Measurements from ENCODE around the gene FKBP10.
"Not testable (repeated sequence)": the region's sequence is repeated elsewhere in the genome, so short reads cannot be mapped to it uniquely, and the experiment has no call there.

The FKBP10 gene

DNA sequence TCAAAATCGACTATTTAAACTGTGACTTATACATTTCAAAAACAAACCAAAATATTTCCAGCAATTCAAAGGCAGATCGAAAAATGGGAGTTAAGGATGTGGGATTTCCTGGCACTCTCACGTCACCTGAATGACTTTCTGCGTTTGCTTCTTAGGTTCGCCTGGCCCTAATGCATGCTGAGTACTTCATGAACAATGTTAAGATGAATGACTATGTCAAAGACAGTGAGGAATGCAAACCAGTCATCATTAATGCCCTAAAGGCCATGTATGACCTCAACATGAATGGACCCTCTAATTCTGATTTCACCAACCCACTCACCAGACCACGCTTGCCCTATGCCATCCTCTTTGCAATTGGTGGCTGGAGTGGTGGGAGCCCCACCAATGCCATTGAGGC is 32.2 kb downstream of the FKBP10 start:
- DNase-seq (ENCODE audit: low read depth), result no peak

DNA sequence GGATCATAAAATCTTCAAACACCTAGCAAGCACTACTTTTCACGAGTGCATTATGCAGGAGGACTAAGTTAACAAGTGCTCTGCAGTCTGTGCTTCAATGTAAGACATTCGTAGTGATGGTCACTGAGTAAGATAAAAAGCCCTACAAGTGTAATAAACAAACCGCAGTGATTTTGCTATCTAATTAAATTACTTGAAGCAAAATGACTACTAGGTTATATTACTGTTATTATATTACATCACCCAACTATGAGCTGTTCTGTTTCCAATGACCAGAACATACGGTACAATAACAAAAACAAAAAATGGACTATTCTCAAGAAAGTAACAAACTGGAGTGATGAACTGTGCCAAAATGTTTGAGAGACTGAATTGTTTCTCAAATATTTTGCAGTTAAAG is 36.0 kb downstream of the FKBP10 start:
- DNase-seq (ENCODE audit: low read depth), result peak; percentile 9

DNA sequence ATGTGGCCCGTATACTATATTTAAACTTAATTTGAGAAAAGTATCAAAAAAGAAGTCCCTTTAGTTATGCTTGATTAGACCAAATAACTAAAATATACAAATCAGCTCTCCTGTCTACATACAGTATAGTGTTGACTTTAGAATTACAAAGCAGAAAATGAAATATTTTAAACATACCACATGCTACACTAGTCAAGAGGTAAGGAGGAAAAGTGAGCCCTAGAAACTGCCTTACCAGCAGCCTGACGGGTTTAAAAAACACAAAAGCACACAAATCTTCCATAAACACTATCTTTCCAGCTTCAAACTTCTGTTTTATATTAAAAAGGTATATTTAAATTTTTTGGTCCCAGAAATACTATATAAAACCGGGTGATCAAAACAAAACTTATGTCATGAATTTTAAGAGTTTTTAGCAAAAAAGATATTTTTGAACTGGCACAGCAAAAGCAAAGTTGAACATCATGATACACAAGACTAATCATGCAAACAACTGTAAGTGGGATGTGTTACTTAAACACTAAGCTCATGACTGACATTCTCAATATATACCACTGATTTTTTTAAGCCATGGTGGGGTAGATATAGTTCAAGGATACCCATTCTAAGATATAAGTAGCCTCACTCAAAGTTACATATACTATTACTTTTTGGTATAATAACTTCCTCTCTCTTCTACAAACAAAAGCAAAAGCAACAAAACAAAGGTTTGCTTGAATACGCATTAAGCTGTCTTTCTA is 36.6 kb downstream of the FKBP10 start:
- no peak for DNase-seq (ENCODE audit: low read depth)

DNA sequence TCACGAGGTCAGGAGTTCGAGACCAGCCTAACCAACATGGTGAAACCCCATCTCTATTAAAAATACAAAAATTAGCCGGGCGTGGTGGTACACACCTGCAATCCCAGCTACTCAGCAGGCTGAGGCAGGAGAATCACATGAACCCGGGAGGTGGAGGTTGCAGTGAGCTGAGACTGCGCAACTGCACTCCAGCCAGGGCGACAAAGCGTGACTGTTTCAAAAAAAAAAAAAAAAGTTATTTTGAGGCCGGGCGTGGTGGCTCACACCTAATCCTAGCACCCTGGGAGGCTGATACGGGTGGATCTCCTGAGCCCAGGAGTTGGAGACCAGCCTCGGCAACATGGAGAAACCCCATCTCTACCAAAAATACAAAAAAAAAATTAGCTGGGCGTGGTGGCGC is 38.6 kb downstream of the FKBP10 start:
- not testable (repeated sequence) for DNase-seq (ENCODE audit: low read depth)

DNA sequence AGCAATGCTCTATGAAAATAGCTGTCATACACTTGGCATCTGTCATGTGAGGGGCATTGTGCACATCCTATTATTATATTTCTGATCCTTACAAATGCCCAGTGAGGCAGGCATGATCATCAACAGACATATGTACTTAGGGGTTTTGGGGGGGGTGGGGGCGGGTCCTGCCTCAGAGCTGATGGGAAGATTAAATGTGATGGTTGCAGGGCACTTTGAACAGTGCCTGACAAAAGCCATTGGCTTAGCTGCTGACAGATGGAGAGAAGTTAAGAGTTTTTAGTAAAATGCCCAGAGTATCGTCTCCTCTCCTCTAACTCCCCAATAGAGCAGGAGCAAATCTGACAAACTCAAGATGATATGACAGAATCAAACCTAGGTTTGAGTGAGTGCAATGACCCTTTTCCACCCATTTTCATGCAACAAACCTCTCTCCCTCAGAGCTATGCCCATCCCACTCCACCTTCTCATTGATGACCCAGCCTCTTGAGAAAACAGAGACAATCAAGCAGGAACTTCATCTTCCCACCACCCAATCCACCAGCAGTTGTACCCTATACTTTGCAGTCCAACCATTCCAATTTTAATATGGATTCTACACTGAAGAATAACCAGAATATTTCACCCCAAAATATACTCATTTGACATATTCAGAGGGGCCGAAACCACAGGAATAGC is 47.6 kb downstream of the FKBP10 start:
- no peak for DNase-seq (ENCODE audit: low read depth)

DNA sequence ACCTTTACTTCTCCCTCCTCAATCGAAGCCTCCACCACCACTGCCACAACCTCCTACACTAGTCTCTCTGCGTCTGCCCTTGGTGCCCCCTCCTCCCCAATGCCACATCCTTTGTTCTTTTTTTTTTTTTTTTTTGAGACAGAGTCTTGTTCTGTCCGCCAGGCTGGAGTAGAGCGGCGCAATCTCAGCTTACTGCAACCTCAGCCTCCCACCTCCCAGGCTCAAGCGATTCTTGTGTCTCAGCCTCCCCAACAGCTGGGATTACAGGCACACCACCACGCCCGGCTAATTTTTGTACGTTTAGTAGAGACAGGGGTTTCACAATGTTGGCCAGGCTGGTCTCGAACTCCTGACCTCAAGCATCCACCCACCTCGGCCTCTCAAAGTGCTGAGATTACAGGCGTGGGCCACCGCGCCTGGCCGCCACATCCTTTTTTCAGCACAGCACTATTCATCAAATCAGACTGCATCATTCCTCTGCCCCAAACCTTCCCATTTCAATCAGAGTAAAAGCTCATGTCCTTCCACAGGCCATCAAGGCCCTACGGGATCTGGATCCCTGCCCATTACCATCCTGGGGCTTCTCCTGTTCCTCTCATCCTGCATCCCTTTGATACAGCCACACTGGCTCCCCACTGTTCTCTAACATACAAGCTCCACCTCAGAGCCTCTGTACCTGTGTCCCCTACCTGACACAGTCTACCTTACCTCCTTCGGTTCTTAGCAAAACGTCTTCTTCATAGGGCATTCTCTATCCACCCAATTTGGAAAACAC is 50.5 kb downstream of the FKBP10 start:
- no peak for DNase-seq (ENCODE audit: low read depth)

DNA sequence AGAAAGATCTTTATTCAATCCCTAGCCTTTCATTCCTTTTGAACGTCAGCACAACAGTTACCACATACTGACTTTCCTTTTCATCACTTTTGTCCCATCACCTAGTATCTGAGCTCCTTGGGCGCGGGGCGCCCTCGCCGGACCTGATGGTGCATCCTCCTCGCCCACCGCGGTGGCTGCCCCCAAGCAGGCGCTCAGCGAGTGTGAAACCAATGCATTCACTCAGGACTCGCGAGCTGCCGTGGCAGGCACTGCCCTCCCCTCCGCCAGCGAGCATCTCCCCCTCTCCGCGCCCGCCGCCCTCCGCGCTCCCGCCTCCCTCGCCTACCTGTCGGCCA is 51.7 kb downstream of the FKBP10 start:
- no peak for DNase-seq (ENCODE audit: low read depth)

DNA sequence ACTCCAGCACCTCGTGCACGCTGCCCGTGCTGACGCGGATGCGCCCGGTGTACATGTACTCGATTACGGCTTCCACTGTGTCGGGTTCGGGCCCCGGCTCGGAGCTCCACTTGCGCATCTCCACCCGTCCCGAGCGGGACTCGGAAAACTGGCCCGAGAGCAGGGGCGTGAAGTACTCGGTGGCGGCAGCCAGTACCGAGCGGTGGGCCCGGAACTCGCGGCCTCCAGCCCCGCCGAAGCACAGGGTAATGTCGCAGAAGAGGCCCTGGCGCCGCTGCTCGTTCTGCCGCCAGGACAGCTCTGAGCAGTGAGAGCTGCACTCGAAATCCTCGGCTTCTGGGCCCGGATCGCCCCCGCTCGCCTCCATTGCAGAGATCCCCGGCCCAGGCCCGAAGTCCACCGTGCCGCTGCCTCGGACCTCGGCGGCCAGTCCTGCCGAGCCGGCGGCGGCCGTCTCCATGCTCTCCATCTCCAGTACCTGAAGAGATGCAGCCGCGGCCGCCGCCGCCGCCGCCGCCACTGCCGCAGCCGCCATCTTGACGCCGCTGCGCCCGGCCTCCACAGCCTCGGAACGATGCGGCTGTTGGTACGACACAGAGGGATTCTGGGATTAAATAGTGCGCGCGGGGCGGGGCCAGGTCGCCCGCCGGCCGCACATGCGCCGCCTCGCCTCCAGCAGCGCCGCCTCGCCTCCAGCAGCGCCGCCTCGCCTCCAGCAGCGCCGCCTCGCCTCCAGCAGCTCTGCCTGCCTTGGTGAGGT is 52.2 kb downstream of the FKBP10 start, which contains the start of gene KLHL11:
KLHL11 (minus strand) TSS at position 588 of the 760 bp plus-strand sequence; CDS start at position 535, 53 bp downstream.
- peak; percentile 69 for DNase-seq (ENCODE audit: low read depth)

DNA sequence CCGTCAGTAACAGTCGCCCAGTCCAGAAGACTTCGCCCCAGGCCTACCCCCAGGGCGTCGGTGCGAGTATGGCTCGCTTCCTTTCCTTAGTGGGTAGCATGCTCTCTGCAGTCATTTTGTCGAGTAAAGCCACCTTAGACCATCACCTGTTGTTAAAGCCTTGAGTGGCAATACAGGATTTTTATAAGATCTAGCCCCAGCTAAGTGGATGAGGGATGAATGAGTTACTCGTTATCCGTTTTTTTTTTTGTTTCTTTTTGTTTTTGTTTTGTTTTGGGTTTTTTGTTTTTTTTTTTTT is 52.7 kb downstream of the FKBP10 start:
- no peak for DNase-seq (ENCODE audit: low read depth)

DNA sequence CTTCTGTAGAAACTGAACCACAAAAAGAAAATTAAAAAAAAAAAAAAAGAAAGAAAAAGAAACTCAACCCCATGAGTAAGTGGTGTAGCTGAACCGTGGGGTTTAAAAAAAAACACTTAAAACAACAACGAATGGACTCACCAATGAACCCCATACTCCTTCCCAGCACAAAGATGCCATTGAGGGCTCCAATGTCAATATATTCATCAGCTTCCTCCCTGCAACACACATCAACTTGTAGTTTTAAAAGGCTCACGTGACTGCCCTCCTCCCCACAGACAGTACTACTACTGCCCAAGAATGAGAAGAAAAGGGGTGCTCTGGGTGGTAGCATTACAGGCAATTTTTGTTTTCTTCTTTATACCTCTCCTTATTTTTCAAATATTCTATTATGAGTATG is 55.8 kb downstream of the FKBP10 start:
- DNase-seq (ENCODE audit: low read depth), result no peak

DNA sequence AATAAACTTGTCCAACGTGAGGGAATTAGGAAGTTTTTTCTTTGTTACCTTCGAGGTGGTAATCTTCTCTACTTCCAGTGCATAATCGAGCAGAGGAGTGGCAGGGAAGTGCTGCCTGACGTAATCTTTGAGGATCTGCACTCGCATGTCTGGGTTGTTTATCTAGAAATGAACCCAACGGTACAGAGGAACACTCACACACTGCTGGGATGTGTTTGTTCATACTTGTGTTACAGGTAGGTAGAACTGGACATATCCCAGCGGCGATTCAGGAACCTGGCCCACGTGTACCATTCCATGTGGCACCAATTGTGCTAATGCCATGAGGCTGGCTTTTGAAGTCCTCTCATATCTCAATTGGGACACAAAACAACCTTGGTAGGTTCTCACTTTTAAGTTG is 56.6 kb downstream of the FKBP10 start:
- no peak for DNase-seq (ENCODE audit: low read depth)

DNA sequence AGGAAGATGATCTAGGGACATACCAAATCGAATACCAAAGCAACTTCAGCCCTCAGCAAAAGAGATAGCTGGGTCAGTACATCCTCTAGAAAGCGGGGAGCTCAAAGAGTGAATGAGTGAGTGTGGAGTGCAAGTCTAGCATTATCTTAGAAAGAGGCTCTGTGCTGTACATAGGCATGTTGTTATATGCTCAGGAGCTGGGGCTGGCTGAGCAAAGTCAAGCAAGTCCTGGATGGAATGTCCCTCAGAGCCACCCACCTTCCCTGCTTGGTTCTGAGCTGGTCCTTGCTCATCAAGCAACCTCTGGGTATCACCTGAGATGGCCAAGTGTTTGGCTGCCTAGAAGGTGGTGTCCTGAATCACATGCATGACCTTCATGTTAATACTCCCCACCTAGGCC is 57.3 kb downstream of the FKBP10 start:
- no peak for DNase-seq (ENCODE audit: low read depth)

DNA sequence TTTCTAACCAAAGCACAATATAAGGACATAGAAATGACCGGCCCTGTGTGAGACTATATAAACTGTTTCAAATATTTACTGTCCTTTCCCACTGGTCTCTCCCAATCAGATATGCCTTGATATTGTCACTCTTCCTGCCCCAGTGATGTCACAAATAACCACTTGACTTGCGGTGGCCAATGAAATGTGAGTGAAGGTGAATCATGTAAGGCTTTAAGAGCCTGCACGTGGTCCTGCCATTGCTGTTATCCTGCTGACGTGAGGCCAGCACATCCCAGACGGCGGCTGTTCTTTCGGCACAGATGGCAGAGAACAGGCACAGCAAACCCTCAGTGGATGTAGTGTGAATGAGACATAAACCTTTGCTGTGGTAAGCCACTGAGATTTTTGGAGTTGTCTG is 57.8 kb downstream of the FKBP10 start:
- DNase-seq (ENCODE audit: low read depth), result no peak

DNA sequence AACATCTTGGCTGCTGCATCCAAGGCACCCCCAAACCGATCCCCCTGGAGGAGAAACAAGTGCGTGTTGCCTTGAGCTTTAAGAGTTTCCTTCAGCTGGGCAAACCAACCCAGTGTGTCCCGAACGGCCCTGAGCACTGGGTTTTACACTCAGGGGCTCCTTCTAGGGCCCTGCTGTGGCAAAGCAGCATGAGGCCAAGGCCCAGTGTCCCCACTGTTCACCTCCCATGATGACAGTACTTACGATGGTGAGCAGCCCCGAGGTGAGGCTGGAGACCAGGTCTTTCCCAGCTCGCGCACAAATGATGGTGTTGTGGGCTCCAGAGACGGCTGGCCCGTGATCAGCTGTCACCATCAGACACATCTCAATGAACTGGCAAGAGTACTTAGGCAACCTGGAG is 59.0 kb downstream of the FKBP10 start:
- no peak for DNase-seq (ENCODE audit: low read depth)
